Measurements from ENCODE around the gene RPA4.
"Not testable (repeated sequence)": the region's sequence is repeated elsewhere in the genome, so short reads cannot be mapped to it uniquely, and the experiment has no call there.

Gene RPA4

GRCh38 chrX:96883608-96884007 is at the start of gene RPA4:
TSS of gene RPA4 (plus strand) at chrX:96883908. CDS start at chrX:96884311, 403 bp downstream.
- Mint-ChIP-seq H3K27ac (no peak within 1 kb of the TSS), H3K36me3 (no peaks in the 10 kb centered on the region)

GRCh38 chrX:96834137-96834536 is 49.6 kb upstream of the RPA4 start:
- H3K27me3 Mint-ChIP-seq: no peaks in the 10 kb centered on the region
- no peaks in the 10 kb centered on the region for H3K4me1 Mint-ChIP-seq (ENCODE audit: low read depth)
- no peak overlapping the region for H3K27ac Mint-ChIP-seq
- no peaks in the 10 kb centered on the region for H3K9me3 Mint-ChIP-seq (ENCODE audit: low read depth)
- H3K36me3 Mint-ChIP-seq: no peaks in the 10 kb centered on the region
- no peak overlapping the region for H3K4me3 Mint-ChIP-seq

More at GRCh38 chrX:96883608-96884007, at the start of gene RPA4:
- H3K9me3 Mint-ChIP-seq (ENCODE audit: low read depth): no peaks in the 10 kb centered on the region
- H3K4me3 Mint-ChIP-seq: no peak within 1 kb of the TSS
- no peaks in the 10 kb centered on the region for H3K27me3 Mint-ChIP-seq
- H3K4me1 Mint-ChIP-seq (ENCODE audit: low read depth): no peaks in the 10 kb centered on the region

- Mint-ChIP-seq H3K27me3 (no peaks in the 10 kb centered on the region), H3K27ac (no peak overlapping the region), H3K4me3 (no peak overlapping the region), H3K36me3 (no peaks in the 10 kb centered on the region), H3K9me3 (ENCODE audit: low read depth) (no peaks in the 10 kb centered on the region), H3K4me1 (ENCODE audit: low read depth) (no peaks in the 10 kb centered on the region)
Measured at GRCh38 chrX:96835660-96836289, 47.9 kb upstream of the RPA4 start.

GRCh38 chrX:96837808-96838207 is 45.9 kb upstream of the RPA4 start:
- no peak overlapping the region for H3K27ac Mint-ChIP-seq
- no peaks in the 10 kb centered on the region for H3K4me1 Mint-ChIP-seq (ENCODE audit: low read depth)
- no peaks in the 10 kb centered on the region for H3K9me3 Mint-ChIP-seq (ENCODE audit: low read depth)
- no peaks in the 10 kb centered on the region for H3K36me3 Mint-ChIP-seq
- no peaks in the 10 kb centered on the region for H3K27me3 Mint-ChIP-seq
- H3K4me3 Mint-ChIP-seq: no peak overlapping the region

- H3K36me3 Mint-ChIP-seq: no peaks in the 10 kb centered on the region
- no peaks in the 10 kb centered on the region for H3K9me3 Mint-ChIP-seq (ENCODE audit: low read depth)
- no peak overlapping the region for H3K27ac Mint-ChIP-seq
- no peak overlapping the region for H3K4me3 Mint-ChIP-seq
- H3K27me3 Mint-ChIP-seq: no peaks in the 10 kb centered on the region
- no peaks in the 10 kb centered on the region for H3K4me1 Mint-ChIP-seq (ENCODE audit: low read depth)
Measured at GRCh38 chrX:96838537-96838936, 45.2 kb upstream of the RPA4 start.

- Mint-ChIP-seq H3K4me1 (ENCODE audit: low read depth) (no peaks in the 10 kb centered on the region), H3K4me3 (no peak overlapping the region), H3K9me3 (ENCODE audit: low read depth) (no peaks in the 10 kb centered on the region), H3K27ac (no peak overlapping the region), H3K36me3 (no peaks in the 10 kb centered on the region), H3K27me3 (no peaks in the 10 kb centered on the region)
Measured at GRCh38 chrX:96841325-96841724, 42.4 kb upstream of the RPA4 start.

- not testable (repeated sequence) for H3K36me3 Mint-ChIP-seq; H3K27ac Mint-ChIP-seq; H3K9me3 Mint-ChIP-seq (ENCODE audit: low read depth); H3K4me1 Mint-ChIP-seq (ENCODE audit: low read depth); H3K4me3 Mint-ChIP-seq; H3K27me3 Mint-ChIP-seq
Measured at GRCh38 chrX:96841866-96842265, 41.8 kb upstream of the RPA4 start.

- peaks cover 2% of the 10 kb centered on the region for H3K36me3 Mint-ChIP-seq
- H3K27ac Mint-ChIP-seq: no peak overlapping the region
- H3K4me1 Mint-ChIP-seq (ENCODE audit: low read depth): no peaks in the 10 kb centered on the region
- no peaks in the 10 kb centered on the region for H3K9me3 Mint-ChIP-seq (ENCODE audit: low read depth)
- no peak overlapping the region for H3K4me3 Mint-ChIP-seq
- no peaks in the 10 kb centered on the region for H3K27me3 Mint-ChIP-seq
Measured at GRCh38 chrX:96843566-96843965, 40.1 kb upstream of the RPA4 start.

- Mint-ChIP-seq H3K4me1 (ENCODE audit: low read depth) (no peaks in the 10 kb centered on the region), H3K9me3 (ENCODE audit: low read depth) (no peaks in the 10 kb centered on the region), H3K27ac (no peak overlapping the region)
Measured at GRCh38 chrX:96846841-96847240, 36.9 kb upstream of the RPA4 start.

GRCh38 chrX:96859422-96859821 is 24.3 kb upstream of the RPA4 start:
- not testable (repeated sequence) for H3K4me3 Mint-ChIP-seq; H3K36me3 Mint-ChIP-seq; H3K4me1 Mint-ChIP-seq (ENCODE audit: low read depth); H3K27ac Mint-ChIP-seq; H3K9me3 Mint-ChIP-seq (ENCODE audit: low read depth); H3K27me3 Mint-ChIP-seq

More at GRCh38 chrX:96846841-96847240, 36.9 kb upstream of the RPA4 start:
- Mint-ChIP-seq H3K36me3 (peaks cover 2% of the 10 kb centered on the region), H3K27me3 (no peaks in the 10 kb centered on the region), H3K4me3 (no peak overlapping the region)

GRCh38 chrX:96861218-96861617 is 22.5 kb upstream of the RPA4 start:
- H3K36me3 Mint-ChIP-seq: no peaks in the 10 kb centered on the region
- H3K4me3 Mint-ChIP-seq: no peak overlapping the region
- no peaks in the 10 kb centered on the region for H3K4me1 Mint-ChIP-seq (ENCODE audit: low read depth)
- H3K27me3 Mint-ChIP-seq: no peaks in the 10 kb centered on the region
- H3K27ac Mint-ChIP-seq: no peak overlapping the region
- no peaks in the 10 kb centered on the region for H3K9me3 Mint-ChIP-seq (ENCODE audit: low read depth)

GRCh38 chrX:96861661-96862060 is 22.0 kb upstream of the RPA4 start:
- Mint-ChIP-seq H3K9me3 (ENCODE audit: low read depth) (no peaks in the 10 kb centered on the region), H3K36me3 (no peaks in the 10 kb centered on the region), H3K4me3 (no peak overlapping the region), H3K27me3 (no peaks in the 10 kb centered on the region), H3K4me1 (ENCODE audit: low read depth) (no peaks in the 10 kb centered on the region), H3K27ac (no peak overlapping the region)

GRCh38 chrX:96884027-96884426 is 319 bp downstream of the RPA4 start:
- Mint-ChIP-seq H3K27me3 (no peaks in the 10 kb centered on the region), H3K27ac (no peak overlapping the region), H3K9me3 (ENCODE audit: low read depth) (no peaks in the 10 kb centered on the region), H3K4me3 (no peak overlapping the region), H3K4me1 (ENCODE audit: low read depth) (no peaks in the 10 kb centered on the region), H3K36me3 (no peaks in the 10 kb centered on the region)

- Mint-ChIP-seq H3K9me3 (ENCODE audit: low read depth) (no peaks in the 10 kb centered on the region), H3K27ac (no peak overlapping the region), H3K27me3 (no peaks in the 10 kb centered on the region), H3K36me3 (no peaks in the 10 kb centered on the region), H3K4me1 (ENCODE audit: low read depth) (no peaks in the 10 kb centered on the region), H3K4me3 (no peak overlapping the region)
Measured at GRCh38 chrX:96889726-96890125, 6.0 kb downstream of the RPA4 start.

GRCh38 chrX:96906741-96907140 is 23.0 kb downstream of the RPA4 start:
- no peaks in the 10 kb centered on the region for H3K27me3 Mint-ChIP-seq
- no peaks in the 10 kb centered on the region for H3K4me1 Mint-ChIP-seq (ENCODE audit: low read depth)
- H3K9me3 Mint-ChIP-seq (ENCODE audit: low read depth): no peaks in the 10 kb centered on the region

GRCh38 chrX:96907516-96908272 is 24.0 kb downstream of the RPA4 start:
- no peaks in the 10 kb centered on the region for H3K9me3 Mint-ChIP-seq (ENCODE audit: low read depth)
- peaks cover 4% of the 10 kb centered on the region for H3K36me3 Mint-ChIP-seq
- no peak overlapping the region for H3K27ac Mint-ChIP-seq
- H3K4me1 Mint-ChIP-seq (ENCODE audit: low read depth): no peaks in the 10 kb centered on the region
- no peaks in the 10 kb centered on the region for H3K27me3 Mint-ChIP-seq
- no peak overlapping the region for H3K4me3 Mint-ChIP-seq

More at GRCh38 chrX:96906741-96907140, 23.0 kb downstream of the RPA4 start:
- H3K4me3 Mint-ChIP-seq: no peak overlapping the region
- H3K27ac Mint-ChIP-seq: no peak overlapping the region
- H3K36me3 Mint-ChIP-seq: peaks cover 2% of the 10 kb centered on the region

Measured in activated naive CD8-positive, alpha-beta T cell (primary cell).